HG03342 (cell line): Measurements from ENCODE around the gene SLC2A11.
A peak's percentile ranks its signal among the peaks of the same experiment; 100 is the strongest.
"Not testable (repeated sequence)": the region's sequence is repeated elsewhere in the genome, so short reads cannot be mapped to it uniquely, and the experiment has no call there.

ENCODE experiments used
- ATAC-seq: cut with Tn5 transposase; IDR thresholded peaks from one replicate; pipeline ENCODE4 v1.9.1; 2021; ENCODE audit warnings: mild to moderate bottlenecking, moderate library complexity; ENCODE audit not compliant: unreplicated experiment

Gene SLC2A11

GRCh38 chr22:23846081-23846469 lies 11.6 kb upstream of the SLC2A11 start:
- ATAC-seq: no peak

- no peak for ATAC-seq
Observed at GRCh38 chr22:23847310-23847920, 10.3 kb upstream of the SLC2A11 start.

GRCh38 chr22:23847991-23848864 lies 9.4 kb upstream of the SLC2A11 start:
- no peak for ATAC-seq

- no peak for ATAC-seq
Observed at GRCh38 chr22:23849009-23850006, 8.4 kb upstream of the SLC2A11 start.

- ATAC-seq: no peak
Observed at GRCh38 chr22:23850136-23850611, 7.5 kb upstream of the SLC2A11 start.

GRCh38 chr22:23856721-23857605 lies 712 bp upstream of the SLC2A11 start:
- ATAC-seq: peak; percentile 48

- no peak for ATAC-seq
Observed at GRCh38 chr22:23858484-23858815, 775 bp downstream of the SLC2A11 start.

GRCh38 chr22:23859201-23859600 lies 1.5 kb downstream of the SLC2A11 start:
- ATAC-seq: no peak

GRCh38 chr22:23860187-23860586 lies 2.5 kb downstream of the SLC2A11 start:
- ATAC-seq: not testable (repeated sequence)

GRCh38 chr22:23862103-23862502 lies 4.4 kb downstream of the SLC2A11 start:
- ATAC-seq: no peak

- ATAC-seq: not testable (repeated sequence)
Observed at GRCh38 chr22:23864499-23865154, 7.0 kb downstream of the SLC2A11 start.

GRCh38 chr22:23868580-23868979 lies 10.9 kb downstream of the SLC2A11 start:
- no peak for ATAC-seq

- no peak for ATAC-seq
Observed at GRCh38 chr22:23874871-23875270, 17.2 kb downstream of the SLC2A11 start.

- no peak for ATAC-seq
Observed at GRCh38 chr22:23875801-23876200, 18.1 kb downstream of the SLC2A11 start.

GRCh38 chr22:23877566-23877965 lies 19.9 kb downstream of the SLC2A11 start:
- no peak for ATAC-seq

- no peak for ATAC-seq
Observed at GRCh38 chr22:23878219-23878618, 20.5 kb downstream of the SLC2A11 start.

GRCh38 chr22:23882370-23882769 lies 24.7 kb downstream of the SLC2A11 start:
- no peak for ATAC-seq

- no peak for ATAC-seq
Observed at GRCh38 chr22:23883658-23884057, 26.0 kb downstream of the SLC2A11 start.

- no peak for ATAC-seq
Observed at GRCh38 chr22:23884140-23884539, 26.5 kb downstream of the SLC2A11 start.
